Epithelial cell of esophagus (primary cell): Measurements from ENCODE around the gene KHSRP.

Experiments
- DNase-seq: peaks from one replicate; pipeline ENCODE4 v3.0.0; 2010; ENCODE audit warnings: low read depth
- H3K4me3 ChIP-seq: 2 replicates; pipeline ENCODE4 v1.5.1; 2011; ENCODE audit warnings: mild to moderate bottlenecking, low read length, control low read depth
- TF ChIP-seq, protein P1 (sequence below): IDR thresholded peaks from 2 replicates; pipeline ENCODE4 v1.5.1; 2011; ENCODE audit warnings: low read depth, mild to moderate bottlenecking, low read length, control low read depth, inconsistent platforms; ENCODE audit not compliant: insufficient read depth; ENCODE audit errors: missing control alignments

Gene KHSRP

DNA sequence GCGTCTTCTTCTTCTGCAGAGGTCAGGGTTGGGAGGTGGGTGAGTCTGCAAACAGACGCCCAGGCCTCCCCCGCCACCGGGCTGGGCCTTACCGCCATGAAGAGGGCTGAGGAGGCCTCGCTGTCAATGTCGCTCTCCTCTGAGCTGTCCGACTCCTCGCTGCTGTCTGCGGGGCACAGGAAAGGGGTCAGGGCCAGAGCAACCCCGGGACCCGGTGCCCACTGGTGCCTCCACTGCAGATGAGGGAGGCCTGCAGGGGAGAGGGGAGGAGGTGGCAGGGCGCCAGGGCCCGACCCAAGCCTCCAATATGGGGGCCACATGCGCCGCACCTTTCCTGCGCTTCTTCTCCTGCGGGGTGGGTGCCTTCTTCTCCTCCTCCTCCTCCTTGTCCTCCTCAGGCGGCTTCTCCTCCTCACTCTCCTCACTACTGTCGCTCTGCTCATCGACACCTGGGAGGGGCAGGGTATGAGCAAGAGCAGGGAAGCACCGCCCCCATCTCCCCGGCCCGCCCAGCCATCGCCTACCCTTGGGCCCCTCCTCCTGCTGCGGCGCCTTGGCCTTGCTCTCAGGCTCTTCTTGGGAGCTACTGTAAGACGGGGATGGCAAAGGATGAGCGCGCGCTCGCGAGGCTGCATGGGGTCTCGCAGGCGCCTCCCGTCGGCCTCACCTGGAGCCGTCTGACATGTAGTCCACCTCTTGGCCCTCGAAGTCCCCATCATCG is 43.4 kb downstream of the KHSRP start:
- no peak overlapping the region for H3K4me3 ChIP-seq
- no peak for DNase-seq
- TF ChIP-seq, protein P1, sequence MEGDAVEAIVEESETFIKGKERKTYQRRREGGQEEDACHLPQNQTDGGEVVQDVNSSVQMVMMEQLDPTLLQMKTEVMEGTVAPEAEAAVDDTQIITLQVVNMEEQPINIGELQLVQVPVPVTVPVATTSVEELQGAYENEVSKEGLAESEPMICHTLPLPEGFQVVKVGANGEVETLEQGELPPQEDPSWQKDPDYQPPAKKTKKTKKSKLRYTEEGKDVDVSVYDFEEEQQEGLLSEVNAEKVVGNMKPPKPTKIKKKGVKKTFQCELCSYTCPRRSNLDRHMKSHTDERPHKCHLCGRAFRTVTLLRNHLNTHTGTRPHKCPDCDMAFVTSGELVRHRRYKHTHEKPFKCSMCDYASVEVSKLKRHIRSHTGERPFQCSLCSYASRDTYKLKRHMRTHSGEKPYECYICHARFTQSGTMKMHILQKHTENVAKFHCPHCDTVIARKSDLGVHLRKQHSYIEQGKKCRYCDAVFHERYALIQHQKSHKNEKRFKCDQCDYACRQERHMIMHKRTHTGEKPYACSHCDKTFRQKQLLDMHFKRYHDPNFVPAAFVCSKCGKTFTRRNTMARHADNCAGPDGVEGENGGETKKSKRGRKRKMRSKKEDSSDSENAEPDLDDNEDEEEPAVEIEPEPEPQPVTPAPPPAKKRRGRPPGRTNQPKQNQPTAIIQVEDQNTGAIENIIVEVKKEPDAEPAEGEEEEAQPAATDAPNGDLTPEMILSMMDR, result no peak

DNA sequence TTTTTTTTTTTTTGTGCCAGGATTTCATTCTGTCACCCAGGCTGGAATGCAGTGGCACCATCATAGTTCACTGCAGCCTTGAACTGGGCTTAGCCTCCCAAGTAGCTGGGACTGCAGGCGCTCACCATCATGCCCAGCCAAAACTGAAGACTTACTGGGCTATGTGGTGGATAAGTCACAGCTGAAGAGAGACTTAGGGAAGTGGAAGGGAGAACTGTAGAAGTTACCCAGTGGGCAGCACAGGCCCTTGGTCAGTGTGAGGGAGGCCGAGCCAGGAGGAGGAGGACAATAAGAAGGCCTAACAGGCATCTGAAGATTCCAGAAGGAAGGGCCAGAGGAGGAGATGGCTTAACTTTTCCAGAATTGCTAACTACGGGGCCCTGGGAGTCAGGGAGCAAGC is 44.9 kb downstream of the KHSRP start:
- no peak overlapping the region for H3K4me3 ChIP-seq
- no peak for DNase-seq
- TF ChIP-seq, protein P1, result no peak

DNA sequence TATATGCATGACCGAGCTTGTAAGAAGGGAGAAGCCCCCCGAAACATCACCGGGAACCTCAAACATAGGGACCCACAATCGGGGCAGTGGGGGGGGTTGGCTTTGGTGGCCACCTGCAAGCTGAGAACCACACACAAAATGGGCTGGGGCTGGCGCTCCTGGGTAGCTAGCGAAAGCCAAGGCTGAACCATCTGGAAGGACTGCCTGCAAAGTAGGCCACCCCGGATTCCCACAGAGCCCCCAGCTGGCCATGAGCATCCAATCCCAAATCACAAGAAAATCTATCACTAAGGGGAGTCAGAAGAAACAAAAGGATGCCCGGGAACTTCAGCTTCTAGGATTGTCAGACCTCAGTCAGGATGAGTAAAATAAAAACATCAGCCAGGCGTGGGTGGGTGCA is 46.1 kb downstream of the KHSRP start:
- TF ChIP-seq, protein P1, result no peak
- H3K4me3 ChIP-seq, result no peak overlapping the region
- DNase-seq, result no peak

DNA sequence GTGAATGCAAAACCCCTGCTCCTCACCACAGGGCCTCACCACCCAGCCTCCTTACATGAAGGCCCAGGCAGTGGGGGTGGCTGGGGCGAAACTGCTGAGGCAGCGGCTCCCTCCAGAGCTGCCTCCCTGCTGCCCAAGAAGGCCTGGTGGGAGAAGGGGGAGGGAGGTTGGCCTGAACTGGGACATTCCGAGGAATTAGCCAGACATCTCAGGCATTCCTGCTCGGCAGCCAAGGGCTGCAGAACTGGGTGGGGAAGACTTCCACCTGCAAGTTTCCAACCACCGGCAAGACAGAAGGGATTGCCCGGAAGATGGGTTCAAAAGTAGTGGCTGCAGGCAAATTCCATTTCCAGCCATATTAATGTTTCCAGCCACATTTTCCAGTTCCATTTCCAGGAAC is 46.6 kb downstream of the KHSRP start:
- DNase-seq, result no peak
- H3K4me3 ChIP-seq, result no peak overlapping the region
- TF ChIP-seq, protein P1, result no peak

DNA sequence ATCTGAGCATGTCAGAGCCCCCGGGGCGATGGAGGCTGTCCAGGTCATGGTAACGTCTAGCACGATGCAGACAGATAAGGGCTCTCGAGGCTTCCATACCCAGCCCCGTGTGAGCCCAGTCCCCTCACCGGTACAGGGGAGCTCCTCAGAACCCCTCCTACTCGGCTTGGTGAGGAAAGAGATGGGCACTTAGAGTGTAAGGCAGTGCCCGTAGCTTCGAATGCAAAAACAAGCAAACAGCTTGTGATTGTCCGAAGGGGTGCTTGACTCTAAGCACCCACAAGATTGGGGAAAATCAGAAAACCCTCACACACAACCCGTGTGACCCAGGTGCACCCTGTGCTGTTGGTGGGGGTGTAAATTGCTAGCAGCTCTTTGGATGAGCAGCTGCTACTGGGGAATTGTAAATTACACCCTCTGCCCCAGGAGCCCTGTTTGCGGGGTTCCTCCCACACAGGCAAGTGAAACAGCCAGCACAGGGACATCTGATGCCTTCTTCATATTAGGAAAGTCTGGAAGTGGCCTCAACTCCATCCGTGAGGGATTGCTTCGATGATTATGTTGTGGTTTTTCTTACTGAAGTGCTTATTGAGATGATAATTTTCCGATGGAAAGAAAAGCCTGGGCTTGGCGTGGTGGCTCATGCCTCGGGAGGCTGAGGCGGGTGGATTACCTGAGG is 48.0 kb downstream of the KHSRP start:
- H3K4me3 ChIP-seq, result no peak overlapping the region
- no peak for DNase-seq
- TF ChIP-seq, protein P1, result no peak

DNA sequence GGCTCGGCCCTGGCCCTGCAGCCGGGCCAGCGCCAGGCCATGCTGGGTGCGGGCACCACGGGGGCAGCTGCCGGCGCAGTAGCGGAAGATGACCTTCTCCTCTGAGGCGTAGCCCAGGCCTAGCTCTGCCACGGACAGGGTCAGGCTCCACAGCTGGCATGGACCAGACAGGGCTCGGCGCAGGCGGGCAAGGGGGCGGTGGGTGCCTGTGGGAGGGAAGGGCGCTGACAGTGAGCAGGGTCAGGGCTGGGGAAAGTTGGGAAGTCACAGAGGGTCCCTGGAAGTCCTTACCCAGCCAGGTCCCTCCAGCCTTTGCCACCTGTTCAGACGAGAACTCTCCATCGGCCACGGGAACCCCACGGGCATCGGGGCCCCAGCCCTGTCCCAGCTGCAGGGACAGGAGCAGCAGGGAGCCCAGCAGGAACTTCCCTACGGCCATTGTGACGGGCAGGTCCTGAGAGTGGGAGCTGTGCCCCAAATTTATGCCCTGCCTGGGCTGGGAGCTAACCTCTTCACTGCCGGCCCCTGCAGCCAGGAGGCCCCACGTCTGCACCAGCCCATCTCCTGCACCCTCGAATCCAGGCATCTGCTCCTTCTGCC is 49.1 kb downstream of the KHSRP start, which contains the start of gene PSPN:
TSS of gene PSPN (minus strand) at position 523 of the 600 bp plus-strand sequence. CDS start at position 439, 84 bp downstream.
- no peak for DNase-seq
- H3K4me3 ChIP-seq, result no peak within 1 kb of the TSS
- TF ChIP-seq, protein P1, result no peak
